UCSD-AML1 (cell line): ENCODE data around the gene GTF2A1.

ENCODE experiments used
- DNase-seq: peaks from one replicate; lab custom pipeline; 2025; ENCODE audit not compliant: unreplicated experiment; lab: John Stamatoyannopoulos, UW

The GTF2A1 gene

GRCh38 chr14:81179631-81180030 lies 41.1 kb downstream of the GTF2A1 start:
- no peak for DNase-seq

GRCh38 chr14:81178063-81178462 lies 42.7 kb downstream of the GTF2A1 start:
- DNase-seq: no peak

GRCh38 chr14:81177225-81177624 lies 43.5 kb downstream of the GTF2A1 start:
- DNase-seq: no peak

DNA sequence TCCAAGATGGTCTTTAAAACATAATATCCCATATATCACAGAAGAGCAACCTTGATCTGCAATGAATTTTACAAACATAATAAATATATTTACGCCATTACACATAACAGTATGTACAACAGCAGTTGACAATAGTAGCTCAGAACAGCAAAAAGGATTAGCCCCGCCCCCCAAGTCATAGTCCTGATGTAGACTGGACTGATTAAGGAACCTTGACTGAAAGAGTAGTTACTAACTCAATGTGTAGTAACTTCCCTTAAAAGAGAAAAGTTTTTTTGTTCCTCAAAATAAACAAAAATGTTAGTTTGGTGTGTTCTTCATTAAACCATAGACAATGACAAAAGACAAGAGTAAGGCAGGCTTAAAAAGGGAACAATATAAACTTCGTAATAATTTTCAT lies 44.5 kb downstream of the GTF2A1 start:
- peak; percentile 13 for DNase-seq

DNA sequence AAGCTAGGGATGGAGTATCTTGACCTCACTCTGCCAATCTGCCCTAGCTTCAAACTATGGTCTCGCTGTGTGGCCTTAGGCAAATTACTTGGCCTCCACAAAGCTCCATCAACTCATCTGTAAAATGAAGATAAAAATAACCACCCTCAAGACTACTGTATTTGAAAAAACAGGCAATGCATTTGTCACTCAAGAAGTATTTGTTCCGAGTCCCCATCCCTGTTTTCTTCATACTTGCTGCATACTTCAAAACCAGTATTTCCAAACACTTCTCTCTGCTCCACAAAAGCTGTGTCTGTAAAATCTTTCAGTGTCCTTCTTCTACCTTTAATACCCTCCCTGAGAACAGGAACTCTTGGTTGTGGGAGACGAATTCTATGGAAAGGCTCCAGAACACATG lies 47.9 kb downstream of the GTF2A1 start:
- DNase-seq: no peak

DNA sequence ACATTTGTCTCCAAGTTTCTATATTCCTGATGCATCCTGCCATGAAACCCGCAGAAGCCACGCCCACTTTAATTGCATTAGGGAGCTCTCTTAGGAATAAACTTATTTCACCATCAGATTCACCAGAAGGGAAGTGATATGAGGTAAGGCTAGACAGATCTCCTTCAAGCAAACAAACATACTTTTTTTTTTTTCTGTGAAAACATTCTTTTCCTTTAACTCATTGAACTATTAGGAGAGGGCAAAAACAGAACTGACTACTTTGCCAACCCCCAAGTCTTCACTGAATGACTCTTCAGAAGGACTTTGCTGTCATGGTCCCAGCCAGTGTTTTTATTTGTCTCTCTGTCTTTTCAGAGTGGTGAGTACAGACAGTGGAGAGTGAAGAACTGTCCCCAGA lies 48.4 kb downstream of the GTF2A1 start:
- no peak for DNase-seq

DNA sequence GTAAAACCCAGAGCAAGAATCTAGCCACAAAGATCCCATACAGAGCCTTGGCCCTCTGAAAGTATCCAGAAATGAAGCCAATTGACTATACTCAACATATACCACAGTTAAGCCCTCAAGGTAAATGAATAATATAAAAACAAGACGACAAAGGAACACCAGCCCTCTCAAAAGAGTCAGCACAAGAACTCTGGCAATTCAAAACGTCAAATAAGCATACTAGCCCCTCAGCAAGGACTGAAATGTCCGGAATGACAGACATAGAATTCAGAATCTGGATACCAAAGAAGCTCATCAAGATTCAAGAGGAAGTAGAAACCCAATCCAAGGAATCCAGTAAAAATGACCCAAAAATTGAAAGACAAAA lies 49.9 kb downstream of the GTF2A1 start:
- no peak for DNase-seq

- peak; percentile 88 for DNase-seq
Observed at GRCh38 chr14:81170104-81170828, 50.5 kb downstream of the GTF2A1 start.

- DNase-seq: peak; percentile 71
Observed at GRCh38 chr14:81169711-81170103, 51.1 kb downstream of the GTF2A1 start.

- DNase-seq: no peak
Observed at GRCh38 chr14:81169267-81169666, 51.5 kb downstream of the GTF2A1 start.

- DNase-seq: no peak
Observed at GRCh38 chr14:81166121-81166520, 54.6 kb downstream of the GTF2A1 start.

- DNase-seq: no peak
Observed at GRCh38 chr14:81165188-81165587, 55.6 kb downstream of the GTF2A1 start.

GRCh38 chr14:81164167-81164774 lies 56.5 kb downstream of the GTF2A1 start:
- peak; percentile 58 for DNase-seq

- DNase-seq: peak; percentile 48
Observed at GRCh38 chr14:81162941-81163340, 57.8 kb downstream of the GTF2A1 start.

DNA sequence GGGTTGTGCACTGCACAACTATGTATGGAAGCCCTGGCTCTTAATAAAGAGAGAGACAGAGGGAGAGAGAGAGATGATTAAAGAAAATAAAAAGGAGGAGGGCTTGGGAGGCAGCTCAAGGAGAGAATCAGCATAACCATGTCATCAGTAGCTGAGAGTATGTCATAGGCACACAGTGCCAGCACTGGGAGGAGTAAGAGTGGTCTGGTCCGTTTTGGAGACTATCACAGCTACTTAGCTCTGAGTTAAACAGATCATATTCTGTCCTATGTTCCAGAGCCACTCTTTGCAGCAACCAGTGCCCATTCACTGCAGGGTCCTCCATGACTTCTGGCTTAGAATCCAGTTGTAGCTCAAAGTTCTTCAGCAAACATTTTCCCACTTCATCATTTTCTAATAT lies 59.0 kb downstream of the GTF2A1 start:
- DNase-seq: no peak

- no peak for DNase-seq
Observed at GRCh38 chr14:81161088-81161487, 59.7 kb downstream of the GTF2A1 start.

GRCh38 chr14:81157431-81157830 lies 63.3 kb downstream of the GTF2A1 start:
- no peak for DNase-seq

DNA sequence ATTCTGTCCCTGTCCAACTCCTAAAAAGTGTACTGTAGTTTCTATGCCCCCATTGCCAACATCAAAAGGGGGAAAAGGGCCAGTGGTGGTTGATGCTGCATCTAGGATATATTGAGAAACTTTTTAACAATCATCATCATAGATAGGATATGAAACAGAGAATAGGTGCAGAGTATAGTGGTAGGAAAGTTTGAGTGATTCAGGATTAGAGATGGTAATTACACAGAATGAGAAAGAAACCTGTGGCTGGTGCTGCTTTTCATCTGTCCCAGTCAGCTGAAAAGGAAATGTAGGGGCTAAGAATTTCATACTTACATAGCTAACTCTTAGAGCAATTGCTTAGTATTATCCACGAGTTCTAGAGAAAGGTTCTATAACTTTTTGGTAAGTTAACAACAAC lies 67.6 kb downstream of the GTF2A1 start:
- no peak for DNase-seq

GRCh38 chr14:81148635-81149034 lies 72.1 kb downstream of the GTF2A1 start:
- no peak for DNase-seq

DNA sequence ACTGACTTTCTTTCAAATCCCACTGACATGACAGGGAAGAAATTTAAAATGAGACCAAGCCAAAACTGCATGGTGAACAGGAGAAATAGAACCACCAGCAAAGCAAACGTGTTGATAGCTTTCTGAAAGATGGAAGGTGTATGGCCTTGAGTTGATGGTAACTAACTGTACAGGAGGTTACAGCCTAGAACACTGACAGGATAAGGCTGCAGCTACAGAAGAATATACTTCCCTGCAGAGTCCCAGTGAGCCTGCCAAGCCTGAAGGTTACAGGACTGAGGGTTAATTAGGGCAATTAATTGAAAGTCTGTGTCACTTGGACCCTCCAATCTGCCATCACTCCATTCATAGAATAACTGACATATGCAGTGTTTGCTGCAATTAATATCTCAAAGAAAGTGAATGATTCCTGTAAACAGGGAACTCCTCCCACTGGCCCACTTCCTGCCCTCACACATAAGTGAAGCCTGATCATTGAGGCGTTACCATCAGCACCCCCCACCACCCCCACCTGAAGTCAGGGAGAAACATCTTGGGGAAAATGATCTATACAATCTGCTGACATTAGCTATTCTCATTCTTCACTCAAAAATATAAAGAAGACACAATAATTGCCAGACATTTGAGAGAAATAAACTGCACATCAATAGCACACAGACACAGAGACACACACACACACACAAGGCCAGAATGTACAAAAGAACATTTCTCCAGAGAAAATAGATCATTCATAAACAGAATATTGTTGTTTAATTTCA lies 73.4 kb downstream of the GTF2A1 start:
- DNase-seq: no peak

GRCh38 chr14:81144824-81145603 lies 75.7 kb downstream of the GTF2A1 start:
- no peak for DNase-seq
